ENCODE measurements around the gene CAVIN4. TPM values are rescaled to one million over a fixed set of nuclear protein-coding genes. Genes with fewer than 3 reads are reported as not detected.

CAVIN4 gene
- total RNA-seq, 1 experiment from 2014 or later = 7.1 TPM

GRCh38 chr9:100591139-100591538, 13.3 kb downstream of the CAVIN4 start (continued):
- TF ChIP-seq PREB (CRISPR knock-in tag; IDR thresholded peaks at IDR 0.05; ENCODE audit: borderline replicate concordance) (no peak), ZNF416 (CRISPR knock-in tag; IDR thresholded peaks at IDR 0.05) (no peak), E2F5 (CRISPR knock-in tag; IDR thresholded peaks at IDR 0.05) (no peak), SOX15 (CRISPR knock-in tag; IDR thresholded peaks at IDR 0.05) (no peak), ZNF423 (CRISPR knock-in tag; IDR thresholded peaks at IDR 0.05) (no peak), ZNF532 (CRISPR knock-in tag; IDR thresholded peaks at IDR 0.05; ENCODE audit: borderline replicate concordance) (no peak), EMX1 (CRISPR knock-in tag; IDR thresholded peaks at IDR 0.05) (no peak)

GRCh38 chr9:100591639-100592412, 13.9 kb downstream of the CAVIN4 start:
- no peak overlapping the region for H3K4me3 Mint-ChIP-seq
- no peaks in the 10 kb centered on the region; the same call in 1 of the 2 replicates for H3K27me3 Mint-ChIP-seq (ENCODE audit: low read depth)
- DNase-seq (ENCODE audit: low spot score) (no peak), ATAC-seq (no peak)
- H3K36me3 Mint-ChIP-seq = 0 out of 2 replicates have a peak, but pooled peaks cover 4% of the 10 kb centered on the region
- H3K27ac Mint-ChIP-seq = no peak overlapping the region
- ChIA-PET CTCF (no interaction called here), POLR2A (interaction anchor here (0.6 kb wide), 1 partner anchor 239 kb away, joined by 3 read pairs; the partner anchor contains the start of gene TEX10)
- no peaks in the 10 kb centered on the region for H3K9me3 Mint-ChIP-seq
- H3K4me1 Mint-ChIP-seq = peaks cover 9% of the 10 kb centered on the region
- TF ChIP-seq HMGXB4 (CRISPR knock-in tag; IDR thresholded peaks at IDR 0.05) (no peak), EMX1 (CRISPR knock-in tag; IDR thresholded peaks at IDR 0.05) (no peak), PRDM15 (CRISPR knock-in tag; IDR thresholded peaks at IDR 0.05) (no peak), JAZF1 (CRISPR knock-in tag; IDR thresholded peaks at IDR 0.05) (no peak), IRF2 (CRISPR knock-in tag; IDR thresholded peaks at IDR 0.05; ENCODE audit: borderline replicate concordance, low read depth) (no peak), JUN (CRISPR knock-in tag; IDR thresholded peaks at IDR 0.05) (no peak), CREM (CRISPR knock-in tag; IDR thresholded peaks at IDR 0.05) (no peak), USF2 (CRISPR knock-in tag; IDR thresholded peaks at IDR 0.05) (no peak), NR1H2 (CRISPR knock-in tag; IDR thresholded peaks at IDR 0.05) (no peak), E2F1 (CRISPR knock-in tag; IDR thresholded peaks at IDR 0.05) (no peak), E2F5 (CRISPR knock-in tag; IDR thresholded peaks at IDR 0.05) (no peak)
